Endometrial microvascular endothelial cells (primary cell): ENCODE measurements around the gene SYNE1. TPM values are rescaled to one million over a fixed set of nuclear protein-coding genes. Genes with fewer than 3 reads are reported as not detected.

Source experiments
- in situ Hi-C: cut with HindIII; loops from 2 replicates; pipeline ENCODE4 v1.10.0; 2017; ENCODE audit warnings: low sequenced_read_pairs, low pct_unique_long_range_greater_than_20kb; ENCODE audit errors: inconsistent ontology term
- total RNA-seq: library from RNA; depleted of rRNA; stranded (reverse); fragments of >200 nt; gene quantifications from one replicate; pipeline ENCODE4 v1.2.3, GENCODE V29; 2015; ENCODE audit errors: inconsistent ontology term

The SYNE1 gene
- total RNA-seq, 1 donor from 2014 or later = 61.6 TPM

- in situ Hi-C loops = no loop called here
These were observed 237.8 kb downstream of the SYNE1 start for GRCh38 chr6:152399399-152399798.

- in situ Hi-C loops = no loop called here
These were observed 238.2 kb downstream of the SYNE1 start for GRCh38 chr6:152398993-152399392.

DNA sequence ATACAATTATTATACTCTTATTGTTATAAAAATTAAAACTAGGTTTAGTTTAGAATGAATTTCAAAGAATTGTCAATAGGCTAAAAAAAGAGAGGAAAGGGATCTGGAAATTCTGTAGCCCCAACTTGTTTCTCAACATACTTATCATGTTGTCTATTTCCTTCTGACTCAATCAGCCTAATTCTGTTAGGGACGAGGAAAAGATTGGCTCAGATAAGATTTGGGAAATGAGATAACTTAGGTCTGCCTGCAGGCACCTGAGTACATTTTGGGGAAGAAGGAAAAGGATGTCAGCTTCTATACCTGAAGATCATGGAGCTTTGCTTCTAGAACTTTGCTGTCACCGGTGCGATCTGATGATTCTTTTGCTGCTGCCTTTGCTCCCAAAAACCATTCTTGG lies 238.8 kb downstream of the SYNE1 start:
- in situ Hi-C loops = no loop called here

DNA sequence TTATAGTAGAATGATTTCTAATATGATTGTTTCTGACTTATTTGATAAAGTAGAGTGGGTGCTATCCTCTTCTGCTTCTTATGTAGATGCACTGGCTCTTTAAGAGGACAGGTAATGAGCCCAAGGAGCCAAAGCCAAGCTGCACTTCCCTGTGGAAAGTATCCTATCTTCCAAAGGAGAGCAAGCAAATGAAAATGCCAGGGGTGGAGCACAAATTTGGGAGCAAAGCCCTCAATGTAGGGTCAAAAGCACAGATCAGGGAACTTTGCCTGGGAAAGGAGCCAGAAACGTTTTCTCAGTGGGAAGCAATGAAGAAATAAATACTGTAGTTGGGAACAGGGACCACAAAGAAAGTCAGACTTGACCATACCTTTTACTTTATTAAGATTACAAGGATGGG lies 242.9 kb downstream of the SYNE1 start:
- in situ Hi-C loops = no loop called here

DNA sequence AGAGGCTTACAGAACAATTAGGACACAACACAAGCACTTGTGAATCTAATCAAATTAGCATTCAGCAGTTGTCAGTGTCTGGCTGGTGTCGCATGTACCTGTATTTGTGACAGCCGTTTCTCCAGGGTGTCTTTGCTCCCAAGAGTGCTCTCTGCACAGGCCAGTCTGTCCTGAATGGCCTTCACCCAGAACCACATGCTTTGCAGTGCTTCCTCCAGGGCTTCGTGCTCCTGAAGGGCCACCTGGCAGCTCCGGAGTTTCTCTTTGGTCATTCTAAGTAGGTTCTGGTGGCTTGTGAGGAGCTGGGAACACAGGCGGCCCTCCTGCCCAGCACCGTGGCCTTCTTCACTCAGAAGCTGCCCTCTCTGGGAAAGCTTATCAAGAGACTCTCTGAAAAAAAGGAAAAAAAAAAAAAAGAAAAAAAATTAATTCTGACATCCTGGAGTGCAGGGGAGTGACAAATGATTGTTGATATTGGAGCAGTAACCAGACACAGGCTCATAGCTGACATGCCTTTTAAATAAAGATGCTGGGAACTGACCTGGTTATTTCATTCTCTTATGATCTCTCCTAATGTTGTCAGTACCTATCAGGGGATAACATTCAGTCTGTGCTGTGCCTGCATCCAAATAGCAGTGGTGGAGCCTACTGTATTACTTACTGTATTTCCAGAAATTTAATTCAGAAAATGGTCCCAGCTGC lies 245.8 kb downstream of the SYNE1 start:
- in situ Hi-C loops = no loop called here

DNA sequence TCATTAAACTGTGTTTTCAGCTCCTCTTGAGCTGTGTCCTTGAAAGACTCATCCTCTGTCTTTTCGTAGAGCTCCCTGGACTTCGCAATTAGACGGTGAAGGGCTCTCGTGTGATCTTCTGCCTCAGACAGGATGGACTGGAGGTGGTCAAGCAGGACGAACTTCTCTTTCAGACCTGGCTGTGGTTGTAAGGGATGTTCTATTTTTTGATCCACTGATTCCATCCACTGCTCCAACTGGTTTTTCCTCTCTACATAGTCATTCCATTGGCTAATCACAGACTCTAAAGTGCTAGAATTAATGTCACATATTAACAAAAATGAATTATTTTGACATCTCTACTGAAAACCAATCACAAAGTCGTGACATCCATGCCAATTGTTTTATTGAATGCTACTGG lies 250.1 kb downstream of the SYNE1 start:
- in situ Hi-C loops = no loop called here

GRCh38 chr6:152386131-152386530 lies 251.0 kb downstream of the SYNE1 start:
- in situ Hi-C loops = no loop called here

DNA sequence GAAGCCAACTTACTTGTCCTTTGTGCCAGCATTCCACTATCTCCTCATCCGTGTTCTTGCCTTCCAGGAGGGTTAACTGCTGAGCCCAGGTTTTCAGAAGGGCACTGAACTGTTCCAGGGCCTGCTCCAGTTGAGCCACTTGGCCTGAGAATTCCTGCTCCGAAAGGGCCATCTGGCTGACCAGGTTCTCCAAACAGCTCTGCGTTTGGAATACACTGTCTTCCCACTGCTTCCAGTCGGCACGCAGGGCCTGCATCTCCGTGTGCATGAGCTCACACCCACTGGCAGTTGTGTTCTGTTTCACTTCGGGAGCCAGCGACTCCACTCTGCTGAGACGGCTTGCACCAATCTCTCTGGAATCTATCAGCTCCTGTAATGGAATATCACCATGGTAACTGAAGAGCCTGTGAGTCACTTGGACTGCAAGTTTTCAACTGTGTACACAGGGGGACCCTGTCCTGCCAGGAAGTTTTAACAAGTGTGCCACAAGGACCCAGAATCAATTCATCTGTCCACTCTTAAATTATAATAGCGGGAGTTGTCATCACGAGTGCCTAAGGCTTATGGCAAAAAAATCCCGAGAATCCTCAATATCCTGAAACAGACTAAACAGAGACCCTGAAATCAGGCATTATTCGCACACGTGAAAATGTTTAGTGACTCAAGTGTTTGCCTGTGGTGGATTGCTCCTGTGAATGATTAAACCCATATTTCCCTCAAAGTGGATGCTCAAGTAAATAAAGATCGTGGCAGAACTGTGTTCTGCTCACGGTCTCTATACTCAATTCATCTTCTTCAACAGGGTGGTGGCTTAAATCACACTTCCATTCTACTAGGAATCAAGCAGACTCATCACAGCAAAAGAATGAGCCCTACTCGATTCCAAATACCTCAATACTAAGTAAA lies 255.9 kb downstream of the SYNE1 start:
- in situ Hi-C loops = no loop called here

DNA sequence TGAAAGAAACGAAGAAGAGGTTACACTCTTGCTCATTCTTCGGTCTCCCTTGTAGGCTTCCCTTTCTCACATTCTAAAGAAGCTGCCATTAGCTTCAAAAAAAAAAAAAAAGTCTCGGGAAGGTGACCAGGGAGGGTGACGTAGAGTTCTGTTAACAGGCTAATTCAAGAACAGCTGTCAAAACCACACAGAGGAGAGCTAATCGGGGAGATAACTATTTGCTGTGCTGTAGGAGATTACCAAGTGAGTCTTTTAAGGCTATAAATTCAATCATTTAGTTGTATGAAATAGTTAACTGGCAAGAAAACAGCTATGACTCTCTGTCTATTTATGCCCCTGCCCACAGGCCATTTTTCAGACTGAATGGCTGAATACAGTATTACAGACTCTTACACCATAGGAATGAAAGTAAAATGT lies 256.8 kb downstream of the SYNE1 start:
- in situ Hi-C loops = no loop called here

DNA sequence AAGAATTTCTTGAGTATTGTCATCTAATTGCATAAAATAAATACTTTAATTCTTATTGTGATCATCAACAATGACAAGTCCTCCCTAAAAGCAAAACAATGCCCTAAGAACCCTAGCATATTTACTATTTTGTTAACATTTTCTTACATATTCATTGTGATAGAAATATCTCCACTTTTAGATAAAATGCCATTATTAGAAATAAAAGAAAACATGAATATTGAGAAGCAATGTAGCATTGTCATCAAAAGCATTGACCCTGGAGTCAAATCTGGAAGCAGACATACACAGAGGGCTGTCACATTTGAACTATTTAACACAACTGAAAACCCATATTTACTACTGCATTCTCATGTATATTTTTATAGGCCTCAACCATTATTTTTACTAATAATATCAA lies 257.7 kb downstream of the SYNE1 start:
- in situ Hi-C loops = no loop called here

DNA sequence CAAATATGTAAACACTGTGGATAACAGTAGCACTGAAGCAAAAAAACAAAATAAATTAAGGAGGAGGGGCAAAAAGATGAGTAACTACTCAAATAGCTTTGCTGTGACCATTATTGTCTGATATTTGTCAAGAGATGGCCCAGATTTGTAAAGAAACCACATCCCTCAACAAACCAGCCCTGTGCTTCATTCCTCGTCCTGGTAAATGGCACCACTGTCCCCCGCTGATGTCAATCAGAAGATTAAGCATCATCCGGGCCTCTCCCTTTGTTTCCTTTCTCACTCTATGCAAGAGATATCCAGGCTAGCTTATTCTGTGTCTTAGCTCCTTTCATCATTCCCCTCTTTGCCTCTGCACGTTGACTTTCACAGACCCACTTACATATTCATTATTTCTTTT lies 259.0 kb downstream of the SYNE1 start:
- in situ Hi-C loops = no loop called here

DNA sequence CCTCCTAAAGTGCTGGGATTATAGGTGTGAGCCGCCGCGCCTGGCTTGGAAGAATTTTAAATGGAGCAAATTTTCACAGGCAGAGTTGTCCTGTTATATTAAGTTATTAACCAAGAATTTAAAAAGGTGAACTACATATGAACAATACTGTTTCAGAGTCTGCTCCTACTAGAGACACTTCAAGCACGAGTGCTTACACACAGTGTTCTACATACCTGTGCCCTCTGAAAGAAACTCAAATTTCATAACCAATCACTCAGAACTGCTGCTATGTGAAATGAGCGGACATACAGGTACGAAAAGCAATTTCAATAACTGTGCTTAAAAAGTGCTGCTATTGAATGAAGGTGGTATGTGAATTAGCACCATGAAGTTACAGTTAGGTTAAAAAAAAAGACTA lies 262.0 kb downstream of the SYNE1 start:
- in situ Hi-C loops = no loop called here

DNA sequence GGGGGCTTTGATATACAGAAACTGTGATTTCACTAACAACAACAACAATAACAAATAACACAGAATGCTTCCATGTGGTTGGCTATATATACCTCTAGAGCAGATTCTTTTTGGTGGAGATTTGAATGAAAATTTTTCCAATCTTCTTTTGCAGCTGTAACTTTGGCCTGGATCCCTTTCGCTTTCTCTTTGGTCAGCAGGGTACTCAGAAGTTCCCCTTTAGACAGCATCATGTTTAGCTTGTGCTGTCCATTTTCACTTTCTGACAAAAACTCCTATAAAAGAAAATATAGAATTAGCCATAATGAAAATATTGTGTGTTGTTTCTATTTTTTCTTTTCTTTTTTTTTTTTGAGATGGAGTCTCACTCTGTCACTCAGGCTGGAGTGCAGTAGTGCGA lies 264.2 kb downstream of the SYNE1 start:
- in situ Hi-C loops = no loop called here

- in situ Hi-C loops = no loop called here
These were observed 265.4 kb downstream of the SYNE1 start for GRCh38 chr6:152371775-152372174.

GRCh38 chr6:152368751-152369624 lies 268.2 kb downstream of the SYNE1 start:
- in situ Hi-C loops = no loop called here

GRCh38 chr6:152364866-152365265 lies 272.3 kb downstream of the SYNE1 start:
- in situ Hi-C loops = no loop called here

DNA sequence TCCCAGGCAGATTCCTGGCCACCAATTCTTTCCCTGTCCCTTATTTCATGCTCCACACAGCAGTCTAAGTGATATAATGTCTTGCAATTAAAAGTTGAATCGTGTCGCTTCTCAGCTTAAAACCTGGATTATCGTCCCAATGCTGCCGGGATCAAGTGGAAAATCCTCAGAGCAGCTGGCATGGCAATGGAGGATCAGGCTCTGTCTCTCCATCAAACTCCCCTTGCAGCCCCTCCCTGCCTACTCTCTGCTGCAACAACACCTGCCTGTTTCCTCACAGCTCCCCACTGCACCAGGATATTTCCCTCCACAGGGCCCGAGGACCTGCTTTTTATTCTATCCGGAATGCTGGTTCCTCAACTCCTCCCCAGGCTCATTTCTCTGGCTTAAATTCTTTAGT lies 277.1 kb downstream of the SYNE1 start:
- in situ Hi-C loops = no loop called here

- in situ Hi-C loops = no loop called here
These were observed 280.5 kb downstream of the SYNE1 start for GRCh38 chr6:152356662-152357061.

DNA sequence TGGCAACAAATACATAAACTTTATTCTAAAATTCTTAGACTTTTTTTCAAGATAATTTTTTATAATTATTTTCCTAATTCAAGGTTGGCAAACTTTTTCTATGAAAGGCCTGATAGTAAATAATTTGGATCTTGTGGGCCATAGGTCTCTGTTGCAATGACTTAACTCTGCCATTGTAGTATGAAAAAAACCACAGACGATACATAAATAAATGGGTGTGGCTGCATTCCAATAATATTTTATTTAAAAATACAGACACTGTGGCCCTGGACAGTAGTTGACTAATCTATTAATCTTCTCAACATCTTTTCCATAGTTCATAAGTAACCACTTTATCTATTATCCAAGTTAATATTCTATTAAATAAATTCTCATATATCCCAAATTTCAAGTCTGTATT lies 281.1 kb downstream of the SYNE1 start:
- in situ Hi-C loops = no loop called here
